HFFc6 (cell line): ENCODE measurements around the gene NOTCH4. TPM values are rescaled to one million over a fixed set of nuclear protein-coding genes. Genes with fewer than 3 reads are reported as not detected.

Source experiments
- DNase-seq: peaks from one replicate; pipeline ENCODE4 v3.0.0-alpha.2; 2018
- H3K27ac Mint-ChIP-seq: 2 replicates; pipeline ENCODE4 v1.8.0; 2020; ENCODE audit warnings: mild to moderate bottlenecking, mixed read lengths
- H3K27me3 Mint-ChIP-seq: 2 replicates; pipeline ENCODE4 v1.8.0; 2021; ENCODE audit warnings: mild to moderate bottlenecking, moderate library complexity, mixed read lengths; ENCODE audit not compliant: insufficient read depth
- H3K36me3 Mint-ChIP-seq: 2 replicates; pipeline ENCODE4 v1.8.0; 2021; ENCODE audit warnings: low read depth, mixed read lengths
- H3K4me1 Mint-ChIP-seq: 2 replicates; pipeline ENCODE4 v1.8.0; 2020; ENCODE audit warnings: low read depth, mixed read lengths
- H3K4me3 Mint-ChIP-seq: 2 replicates; pipeline ENCODE4 v1.8.0; 2020; ENCODE audit warnings: mild to moderate bottlenecking, moderate library complexity, mixed read lengths
- H3K9me3 Mint-ChIP-seq: 2 replicates; pipeline ENCODE4 v1.8.0; 2020; ENCODE audit warnings: mild to moderate bottlenecking, mixed read lengths
- CTCF ChIP-seq: fragments of 200-600 bp; sonication (generic); IDR thresholded peaks from 2 replicates; pipeline ENCODE4 v1.5.0; 2021; ENCODE audit warnings: antibody characterized with exemption, mild to moderate bottlenecking
- total RNA-seq, 6 experiments: library from RNA; stranded (reverse); fragmentation: NEBNext Ultra II Directional; extraction: Animal tissue kit (Norgen Biotek cat#: 25700); gene quantifications; 2 replicates in 1 of 6; 3 replicates in 5 of 6; pipeline ENCODE4 v1.2.3, GENCODE V29; 2021

Gene NOTCH4
- total RNA-seq, 6 experiments from 2014 or later: 0.29 to 0.68 (median 0.48) TPM

GRCh38 chr6:32171234-32171633 is 52.6 kb downstream of the NOTCH4 start:
- Mint-ChIP-seq H3K4me1 (peaks cover 67% of the 10 kb centered on the region), H3K9me3 (no peaks in the 10 kb centered on the region), H3K27ac (peak overlapping the region; percentile 21; the same call in 1 of the 2 replicates), H3K4me3 (no peak overlapping the region), H3K36me3 (peaks cover 34% of the 10 kb centered on the region), H3K27me3 (peaks cover 7% of the 10 kb centered on the region)
- no peak for DNase-seq
- TF ChIP-seq CTCF: no peak

- H3K27me3 Mint-ChIP-seq: peaks cover 7% of the 10 kb centered on the region
- H3K4me1 Mint-ChIP-seq: peaks cover 64% of the 10 kb centered on the region
- no peak overlapping the region for H3K4me3 Mint-ChIP-seq
- no peak for DNase-seq
- TF ChIP-seq CTCF: no peak
- H3K27ac Mint-ChIP-seq: peak overlapping the region; percentile 49
- H3K9me3 Mint-ChIP-seq: no peaks in the 10 kb centered on the region
- peaks cover 34% of the 10 kb centered on the region for H3K36me3 Mint-ChIP-seq
Measured at GRCh38 chr6:32170294-32170693, 53.6 kb downstream of the NOTCH4 start.

- peaks cover 34% of the 10 kb centered on the region for H3K36me3 Mint-ChIP-seq
- H3K27ac Mint-ChIP-seq: peak overlapping the region; percentile 61
- DNase-seq: no peak
- no peak overlapping the region for H3K4me3 Mint-ChIP-seq
- H3K9me3 Mint-ChIP-seq: no peaks in the 10 kb centered on the region
- peaks cover 9% of the 10 kb centered on the region for H3K27me3 Mint-ChIP-seq
- peaks cover 52% of the 10 kb centered on the region for H3K4me1 Mint-ChIP-seq
- no peak for TF ChIP-seq CTCF
Measured at GRCh38 chr6:32168807-32169591, 54.9 kb downstream of the NOTCH4 start.

- peaks cover 9% of the 10 kb centered on the region for H3K27me3 Mint-ChIP-seq
- H3K27ac Mint-ChIP-seq: peak overlapping the region; percentile 14; the same call in 1 of the 2 replicates
- no peak overlapping the region for H3K4me3 Mint-ChIP-seq
- TF ChIP-seq CTCF: no peak
- DNase-seq: no peak
- H3K4me1 Mint-ChIP-seq: peaks cover 46% of the 10 kb centered on the region
- peaks cover 33% of the 10 kb centered on the region for H3K36me3 Mint-ChIP-seq
- H3K9me3 Mint-ChIP-seq: no peaks in the 10 kb centered on the region
Measured at GRCh38 chr6:32168350-32168749, 55.5 kb downstream of the NOTCH4 start.

GRCh38 chr6:32167761-32168262 is 56.1 kb downstream of the NOTCH4 start:
- no peak overlapping the region for H3K4me3 Mint-ChIP-seq
- no peaks in the 10 kb centered on the region for H3K9me3 Mint-ChIP-seq
- H3K4me1 Mint-ChIP-seq: peaks cover 40% of the 10 kb centered on the region
- peaks cover 9% of the 10 kb centered on the region for H3K27me3 Mint-ChIP-seq
- no peak for DNase-seq
- peaks cover 33% of the 10 kb centered on the region for H3K36me3 Mint-ChIP-seq
- no peak for TF ChIP-seq CTCF
- H3K27ac Mint-ChIP-seq: peak overlapping the region; percentile 30; the same call in 1 of the 2 replicates
